K562 (cell line): ENCODE measurements around the gene PKLR. TPM values are rescaled to one million over a fixed set of nuclear protein-coding genes. Genes with fewer than 3 reads are reported as not detected.
A peak's percentile ranks its signal among the peaks of the same experiment; 100 is the strongest.

Experiments
- ARID1B ChIP-seq: fragments of 450-650 bp; IDR thresholded peaks from 2 replicates; pipeline ENCODE4 v1.6.1; 2016; ENCODE audit warnings: antibody characterized with exemption, mild to moderate bottlenecking, inconsistent platforms
- C11orf30 ChIP-seq: fragments of 450-650 bp; IDR thresholded peaks from 2 replicates; pipeline ENCODE4 v1.6.1; 2016; ENCODE audit warnings: low read depth, mild to moderate bottlenecking
- HDAC1 ChIP-seq, 2 experiments: fragments of 450-650 bp; IDR thresholded peaks; 2 replicates each; pipeline ENCODE4 v1.6.1; 2016 to 2017; ENCODE audit warnings: inconsistent platforms in 1 of 2, mild to moderate bottlenecking in 1 of 2, moderate library complexity in 1 of 2
- KDM5B ChIP-seq: fragments of 200-600 bp; sonication (generic); IDR thresholded peaks from 2 replicates; pipeline ENCODE4 v1.6.1; 2012; ENCODE audit warnings: low read depth, mild to moderate bottlenecking, moderate library complexity, low read length, control low read depth, inconsistent platforms; ENCODE audit not compliant: insufficient replicate concordance
- NBN ChIP-seq: fragments of 450-650 bp; IDR thresholded peaks from 2 replicates; pipeline ENCODE4 v1.6.1; 2016; ENCODE audit warnings: low read depth, mild to moderate bottlenecking
- PHF20 ChIP-seq: fragments of 450-650 bp; IDR thresholded peaks from 2 replicates; pipeline ENCODE4 v1.6.1; 2018; ENCODE audit not compliant: partially characterized antibody
- POLR3G ChIP-seq: IDR thresholded peaks from 2 replicates; pipeline ENCODE4 v1.6.1; 2011; ENCODE audit not compliant: insufficient read length, insufficient replicate concordance; ENCODE audit errors: extremely low read depth
- SMARCC2 ChIP-seq: fragments of 450-650 bp; IDR thresholded peaks from 2 replicates; pipeline ENCODE4 v1.6.1; 2017; ENCODE audit warnings: antibody characterized with exemption, moderate library complexity, mild to moderate bottlenecking, low read depth
- TOE1 ChIP-seq, 2 experiments: fragments of 450-650 bp in 1 of 2; sonication (generic) in 1 of 2; formaldehyde crosslinking in 1 of 2; IDR thresholded peaks; 2 replicates each; pipeline versions ENCODE4 v1.7.1 to v1.8.0; 2016 to 2022; ENCODE audit warnings: borderline replicate concordance in 2 of 2, mild to moderate bottlenecking in 2 of 2, antibody characterized with exemption in 1 of 2, inconsistent platforms in 1 of 2, low read depth in 1 of 2, missing genetic modification reagents in 1 of 2, moderate library complexity in 1 of 2
- ZFX ChIP-seq: sonication (generic); formaldehyde crosslinking; IDR thresholded peaks from 2 replicates; pipeline ENCODE4 v1.8.0; 2022; ENCODE audit warnings: mild to moderate bottlenecking, missing genetic modification reagents, moderate library complexity
- ZNF253 ChIP-seq: fragments of 250-450 bp; sonication (Bioruptor Pico); conservative IDR thresholded peaks from 2 replicates; pipeline ENCODE4 v1.6.1; 2021; ENCODE audit warnings: mild to moderate bottlenecking
- polyA plus RNA-seq, 8 experiments: library from polyadenylated mRNA; depleted of rRNA in 4 of 8; stranded (reverse) in 5 of 8; unstranded in 3 of 8; fragments of >200 nt; fragmentation: Nextera tagmentation in 2 of 8; fragmentation: Illumina TruSeq in 1 of 8; extraction: Ambion mirVana in 2 of 8; extraction: Trizol in 1 of 8; gene quantifications; 2 replicates each; pipeline versions ENCODE4 v1.2.1 to v1.2.3, GENCODE V29; 2011 to 2014; ENCODE audit warnings: inconsistent platforms in 1 of 8, missing spikeins in 1 of 8
- total RNA-seq, 7 experiments: library from RNA; depleted of rRNA in 6 of 7; stranded (reverse); fragments of >200 nt in 6 of 7; fragmentation: Illumina TruSeq in 2 of 7; extraction: Trizol in 2 of 7; gene quantifications; 2 replicates each; pipeline versions ENCODE4 v1.2.1 to v1.2.3, GENCODE V29; 2011 to 2021; ENCODE audit warnings: low replicate concordance in 1 of 7
- TF ChIP-seq, protein P1 (sequence below), 2 experiments: fragments of 450-650 bp; formaldehyde crosslinking in 1 of 2; IDR thresholded peaks; 2 replicates each; pipeline versions ENCODE4 v1.4.0 to v1.6.1; 2014 to 2020; ENCODE audit warnings: mild to moderate bottlenecking in 2 of 2, borderline replicate concordance in 1 of 2, low read depth in 1 of 2
- TF ChIP-seq, protein P2 (sequence below): fragments of 250-450 bp; sonication (Bioruptor Pico); IDR thresholded peaks from 2 replicates; pipeline ENCODE4 v1.8.0; 2021; ENCODE audit warnings: moderate library complexity, mild to moderate bottlenecking, inconsistent platforms
- TF ChIP-seq, protein P3 (sequence below): fragments of 250-450 bp; sonication (Bioruptor Pico); IDR thresholded peaks from 2 replicates; pipeline ENCODE4 v1.4.0; 2020

PKLR gene
- total and polyA plus RNA-seq, 9 of the 15 experiments (the other 6 are each of a cell fraction or from before 2014, with no cell fraction given): 10.7 to 78.4 (median 38.2) TPM

DNA sequence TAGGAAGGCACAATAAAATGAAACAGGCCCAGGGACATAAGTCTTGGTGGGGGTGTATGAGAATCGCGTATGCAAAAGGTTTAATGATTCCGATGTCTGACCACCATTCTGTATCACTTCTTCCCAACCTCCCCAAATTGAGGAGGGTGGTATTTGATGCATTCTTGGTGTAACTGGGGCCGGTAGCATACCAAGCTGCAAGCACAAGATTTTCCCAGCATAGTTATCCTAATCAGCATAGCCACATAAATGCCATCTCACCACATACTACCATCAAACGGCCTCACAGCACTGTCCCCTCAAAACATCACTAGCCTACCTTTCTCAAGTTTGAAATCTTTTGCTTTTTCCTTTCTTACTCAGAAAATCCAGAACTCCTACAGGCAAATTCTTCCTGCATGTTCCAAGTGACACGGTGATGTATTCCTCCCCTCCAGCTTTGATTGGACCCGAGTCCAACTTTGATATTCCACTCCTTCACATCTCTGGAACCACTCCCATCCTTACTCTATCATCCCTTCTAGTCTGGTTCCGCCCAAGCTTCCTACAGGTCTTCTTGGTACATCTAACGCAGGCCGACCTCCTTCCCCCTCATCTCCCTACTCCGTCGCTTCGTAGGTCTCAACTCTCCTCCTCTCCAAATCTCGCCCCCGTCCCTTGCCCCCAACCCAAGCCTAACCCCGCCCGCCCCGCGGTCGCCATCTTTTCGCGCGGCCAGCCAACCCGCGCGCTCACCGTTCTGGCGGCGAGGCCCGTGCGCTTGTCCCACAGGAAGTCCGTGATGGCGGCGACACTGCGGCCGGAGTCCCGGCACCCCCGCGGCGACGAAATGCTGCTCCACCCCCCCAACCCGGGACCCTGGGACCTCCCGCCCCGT is 28.5 kb downstream of the PKLR start (continued):
- TF ChIP-seq ZNF253 (CRISPR knock-in tag) (no peak), KDM5B (no peak), TOE1 (IDR thresholded peaks at IDR 0.05; ENCODE audit: borderline replicate concordance) (peak; percentile 20; the same call in 1 of the 2 replicates), TOE1 (CRISPR knock-in tag; IDR thresholded peaks at IDR 0.05; ENCODE audit: borderline replicate concordance, low read depth) (no peak), NBN (0 out of 2 replicates have a peak, but pooled peaks have one; percentile 39), SMARCC2 (no peak), ZFX (CRISPR knock-in tag) (peak; percentile 50), PHF20 (peak; percentile 30), ARID1B (0 out of 2 replicates have a peak, but pooled peaks have one; percentile 20), C11orf30 (peak; percentile 66; the same call in 1 of the 2 replicates), HDAC1 (IDR thresholded peaks at IDR 0.05) (peak in 1 of 2 experiments; percentile 12; a peak in 1 of 4 replicates), POLR3G (no peak)
- TF ChIP-seq, protein P1, sequence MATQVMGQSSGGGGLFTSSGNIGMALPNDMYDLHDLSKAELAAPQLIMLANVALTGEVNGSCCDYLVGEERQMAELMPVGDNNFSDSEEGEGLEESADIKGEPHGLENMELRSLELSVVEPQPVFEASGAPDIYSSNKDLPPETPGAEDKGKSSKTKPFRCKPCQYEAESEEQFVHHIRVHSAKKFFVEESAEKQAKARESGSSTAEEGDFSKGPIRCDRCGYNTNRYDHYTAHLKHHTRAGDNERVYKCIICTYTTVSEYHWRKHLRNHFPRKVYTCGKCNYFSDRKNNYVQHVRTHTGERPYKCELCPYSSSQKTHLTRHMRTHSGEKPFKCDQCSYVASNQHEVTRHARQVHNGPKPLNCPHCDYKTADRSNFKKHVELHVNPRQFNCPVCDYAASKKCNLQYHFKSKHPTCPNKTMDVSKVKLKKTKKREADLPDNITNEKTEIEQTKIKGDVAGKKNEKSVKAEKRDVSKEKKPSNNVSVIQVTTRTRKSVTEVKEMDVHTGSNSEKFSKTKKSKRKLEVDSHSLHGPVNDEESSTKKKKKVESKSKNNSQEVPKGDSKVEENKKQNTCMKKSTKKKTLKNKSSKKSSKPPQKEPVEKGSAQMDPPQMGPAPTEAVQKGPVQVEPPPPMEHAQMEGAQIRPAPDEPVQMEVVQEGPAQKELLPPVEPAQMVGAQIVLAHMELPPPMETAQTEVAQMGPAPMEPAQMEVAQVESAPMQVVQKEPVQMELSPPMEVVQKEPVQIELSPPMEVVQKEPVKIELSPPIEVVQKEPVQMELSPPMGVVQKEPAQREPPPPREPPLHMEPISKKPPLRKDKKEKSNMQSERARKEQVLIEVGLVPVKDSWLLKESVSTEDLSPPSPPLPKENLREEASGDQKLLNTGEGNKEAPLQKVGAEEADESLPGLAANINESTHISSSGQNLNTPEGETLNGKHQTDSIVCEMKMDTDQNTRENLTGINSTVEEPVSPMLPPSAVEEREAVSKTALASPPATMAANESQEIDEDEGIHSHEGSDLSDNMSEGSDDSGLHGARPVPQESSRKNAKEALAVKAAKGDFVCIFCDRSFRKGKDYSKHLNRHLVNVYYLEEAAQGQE (IDR thresholded peaks at IDR 0.05; ENCODE audit: borderline replicate concordance): no peak
- TF ChIP-seq, protein P1 (CRISPR knock-in tag; IDR thresholded peaks at IDR 0.05; ENCODE audit: low read depth): no peak
- TF ChIP-seq, protein P2, sequence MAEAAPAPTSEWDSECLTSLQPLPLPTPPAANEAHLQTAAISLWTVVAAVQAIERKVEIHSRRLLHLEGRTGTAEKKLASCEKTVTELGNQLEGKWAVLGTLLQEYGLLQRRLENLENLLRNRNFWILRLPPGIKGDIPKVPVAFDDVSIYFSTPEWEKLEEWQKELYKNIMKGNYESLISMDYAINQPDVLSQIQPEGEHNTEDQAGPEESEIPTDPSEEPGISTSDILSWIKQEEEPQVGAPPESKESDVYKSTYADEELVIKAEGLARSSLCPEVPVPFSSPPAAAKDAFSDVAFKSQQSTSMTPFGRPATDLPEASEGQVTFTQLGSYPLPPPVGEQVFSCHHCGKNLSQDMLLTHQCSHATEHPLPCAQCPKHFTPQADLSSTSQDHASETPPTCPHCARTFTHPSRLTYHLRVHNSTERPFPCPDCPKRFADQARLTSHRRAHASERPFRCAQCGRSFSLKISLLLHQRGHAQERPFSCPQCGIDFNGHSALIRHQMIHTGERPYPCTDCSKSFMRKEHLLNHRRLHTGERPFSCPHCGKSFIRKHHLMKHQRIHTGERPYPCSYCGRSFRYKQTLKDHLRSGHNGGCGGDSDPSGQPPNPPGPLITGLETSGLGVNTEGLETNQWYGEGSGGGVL (CRISPR knock-in tag): no peak
- TF ChIP-seq, protein P3, sequence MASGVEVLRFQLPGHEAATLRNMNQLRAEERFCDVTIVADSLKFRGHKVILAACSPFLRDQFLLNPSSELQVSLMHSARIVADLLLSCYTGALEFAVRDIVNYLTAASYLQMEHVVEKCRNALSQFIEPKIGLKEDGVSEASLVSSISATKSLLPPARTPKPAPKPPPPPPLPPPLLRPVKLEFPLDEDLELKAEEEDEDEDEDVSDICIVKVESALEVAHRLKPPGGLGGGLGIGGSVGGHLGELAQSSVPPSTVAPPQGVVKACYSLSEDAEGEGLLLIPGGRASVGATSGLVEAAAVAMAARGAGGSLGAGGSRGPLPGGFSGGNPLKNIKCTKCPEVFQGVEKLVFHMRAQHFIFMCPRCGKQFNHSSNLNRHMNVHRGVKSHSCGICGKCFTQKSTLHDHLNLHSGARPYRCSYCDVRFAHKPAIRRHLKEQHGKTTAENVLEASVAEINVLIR (CRISPR knock-in tag): no peak
